Stomach (tissue), 9 donors: ENCODE measurements around the gene OTX1. TPM values are rescaled to one million over a fixed set of nuclear protein-coding genes. Genes with fewer than 3 reads are reported as not detected.
A peak's percentile ranks its signal among the peaks of the same experiment; 100 is the strongest.

ENCODE experiments used
- DNase-seq, 2 donors: peaks; one replicate each; pipeline versions ENCODE4 v3.0.0 to v3.0.0-alpha.2; 2013 to 2019
- H3K27ac ChIP-seq, 5 donors: fragments of 200-600 bp in 4 of 5; sonication (generic) in 4 of 5; one replicate each; pipeline ENCODE4 v1.5.1; 2013 to 2019; ENCODE audit warnings: mild to moderate bottlenecking in 1 of 5, moderate library complexity in 1 of 5
- H3K27me3 ChIP-seq, 3 donors: fragments of 200-600 bp; sonication (generic); one replicate each; pipeline ENCODE4 v1.5.1; 2017 to 2019; ENCODE audit warnings: mixed run types in 1 of 3
- H3K36me3 ChIP-seq, 4 donors: fragments of 200-600 bp; sonication (generic); 1 replicate in 3 of 4; 2 replicates in 1 of 4; pipeline ENCODE4 v1.5.1; 2016 to 2019
- H3K4me1 ChIP-seq, 4 donors: fragments of 200-600 bp; sonication (generic); one replicate each; pipeline ENCODE4 v1.5.1; 2016 to 2019
- H3K4me3 ChIP-seq, 4 donors: fragments of 200-600 bp; sonication (generic) in 3 of 4; one replicate each; pipeline ENCODE4 v1.5.1; 2016 to 2019; ENCODE audit warnings: mild to moderate bottlenecking in 1 of 4
- H3K9me3 ChIP-seq, 4 donors: fragments of 200-600 bp; sonication (generic); one replicate each; pipeline ENCODE4 v1.5.1; 2016 to 2019
- EP300 ChIP-seq: sonication (generic); formaldehyde crosslinking; IDR thresholded peaks from one replicate; pipeline ENCODE4 v1.6.1; 2017; ENCODE audit warnings: antibody characterized with exemption
- POLR2A ChIP-seq, 4 donors: fragments of 450-650 bp; IDR thresholded peaks; one replicate each; pipeline ENCODE4 v1.6.1; 2016; ENCODE audit warnings: antibody characterized with exemption in 4 of 4, control low read depth in 2 of 4, mild to moderate bottlenecking in 1 of 4, moderate library complexity in 1 of 4
- POLR2AphosphoS5 ChIP-seq, 3 donors: sonication (generic); formaldehyde crosslinking; IDR thresholded peaks; one replicate each; pipeline ENCODE4 v1.6.1; 2016; ENCODE audit warnings: antibody characterized with exemption in 3 of 3
- WGBS, 5 donors: extraction: QIAGEN DNeasy Blood & Tissue Kit in 3 of 5; methylation state at CpG; one replicate each; pipeline versions ENCODE4 v1.1.5 to v1.1.7; 2013 to 2018; 5-methylcytosine and 5-hydroxymethylcytosine counted together
- intact Hi-C: fragments of 100-400 bp; cut with DNase I; formaldehyde crosslinking; loops from one replicate; pipeline ENCODE4 v1.15.1; 2023; ENCODE audit warnings: low total_unique reads
- polyA plus RNA-seq, 3 donors: library from polyadenylated mRNA; stranded (reverse); fragments of 200-250 nt; gene quantifications; one replicate each; pipeline ENCODE4 v1.2.3, GENCODE V29; 2013
- total RNA-seq, 5 donors: library from RNA; depleted of rRNA; stranded (reverse); fragments of >200 nt; gene quantifications; one replicate each; pipeline versions ENCODE4 v1.1.0 to v1.2.3, GENCODE V29; 2014 to 2016
- TF ChIP-seq, protein P1 (sequence below), 7 experiments: fragments of 450-650 bp in 4 of 7; fragments of 200-600 bp in 3 of 7; sonication (generic) in 3 of 7; IDR thresholded peaks; one replicate each; pipeline ENCODE4 v1.5.1; 2016 to 2019; ENCODE audit warnings: antibody characterized with exemption in 7 of 7, control low read depth in 2 of 7, mild to moderate bottlenecking in 1 of 7
- donor health status: healthy with polysubstance abuse.
- donor health status: Bipolar disorder and iron deficiency.
- donor health status: healthy.

OTX1 gene
- total and polyA plus RNA-seq, 8 donors, result 0.10 to 0.25 TPM; not detected in 6

DNA sequence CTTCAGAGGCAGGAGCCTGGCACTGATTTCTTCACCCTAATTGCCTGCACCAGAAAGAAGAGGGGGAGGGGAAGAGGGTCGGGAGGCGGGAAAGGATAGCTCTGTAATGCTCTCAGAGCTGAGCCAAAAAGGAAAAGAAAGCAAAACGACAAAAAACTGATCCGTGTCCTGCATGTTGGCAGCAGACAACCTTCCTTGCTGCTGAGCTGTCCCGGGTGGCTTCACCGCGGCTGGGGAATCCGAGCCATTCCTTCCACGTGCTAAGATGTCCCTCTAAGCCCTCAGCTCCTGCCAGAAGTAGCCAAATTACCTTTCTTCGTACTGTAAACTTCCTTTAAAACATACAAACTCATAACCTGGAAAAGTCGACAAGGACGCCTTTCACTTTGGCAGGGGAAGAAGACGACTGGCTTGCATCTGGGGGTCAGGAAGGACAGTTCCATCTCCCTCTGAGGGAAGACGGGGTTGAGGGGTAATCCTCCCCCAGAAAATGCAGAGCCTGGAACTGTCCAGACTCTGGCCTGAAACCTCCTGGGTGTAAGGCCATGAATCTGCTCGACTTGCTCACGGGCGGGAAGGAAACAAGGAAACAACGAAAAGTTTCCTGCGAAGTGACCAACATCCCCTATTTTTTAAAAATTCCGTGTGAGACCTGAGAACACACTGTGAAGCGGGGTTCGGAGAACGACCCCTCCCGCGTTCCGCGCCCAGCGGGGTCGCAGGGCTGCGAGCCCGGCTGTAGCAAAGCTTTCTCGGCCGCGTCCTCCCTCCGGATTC is 7.7 kb downstream of the OTX1 start:
- Histone ChIP-seq H3K4me1 (peaks cover 42 to 68% (median 58%) of the 10 kb centered on the region in 4 donors), H3K36me3 (no peaks in the 10 kb centered on the region), H3K27me3 (peaks cover 57 to 100% (median 93%) of the 10 kb centered on the region in 3 donors), H3K4me3 (peak overlapping the region in 3 of 4 donors; percentile 10 to 38 (median 28)), H3K27ac (no peak overlapping the region), H3K9me3 (peaks cover 0 to 38% (median 13%) of the 10 kb centered on the region in 4 donors)
- DNase-seq, result peak in 1 of 2 donors; percentile 54
- 6 to 18% (median 12%) methylated on average over 31 to 35 of the region's 35 CpGs for WGBS, 5 donors
- TF ChIP-seq POLR2AphosphoS5 (IDR thresholded peaks at IDR 0.05) (peak in 1 of 3 donors; percentile 13), POLR2A (IDR thresholded peaks at IDR 0.05) (no peak)
- intact Hi-C loops, result no loop called here

DNA sequence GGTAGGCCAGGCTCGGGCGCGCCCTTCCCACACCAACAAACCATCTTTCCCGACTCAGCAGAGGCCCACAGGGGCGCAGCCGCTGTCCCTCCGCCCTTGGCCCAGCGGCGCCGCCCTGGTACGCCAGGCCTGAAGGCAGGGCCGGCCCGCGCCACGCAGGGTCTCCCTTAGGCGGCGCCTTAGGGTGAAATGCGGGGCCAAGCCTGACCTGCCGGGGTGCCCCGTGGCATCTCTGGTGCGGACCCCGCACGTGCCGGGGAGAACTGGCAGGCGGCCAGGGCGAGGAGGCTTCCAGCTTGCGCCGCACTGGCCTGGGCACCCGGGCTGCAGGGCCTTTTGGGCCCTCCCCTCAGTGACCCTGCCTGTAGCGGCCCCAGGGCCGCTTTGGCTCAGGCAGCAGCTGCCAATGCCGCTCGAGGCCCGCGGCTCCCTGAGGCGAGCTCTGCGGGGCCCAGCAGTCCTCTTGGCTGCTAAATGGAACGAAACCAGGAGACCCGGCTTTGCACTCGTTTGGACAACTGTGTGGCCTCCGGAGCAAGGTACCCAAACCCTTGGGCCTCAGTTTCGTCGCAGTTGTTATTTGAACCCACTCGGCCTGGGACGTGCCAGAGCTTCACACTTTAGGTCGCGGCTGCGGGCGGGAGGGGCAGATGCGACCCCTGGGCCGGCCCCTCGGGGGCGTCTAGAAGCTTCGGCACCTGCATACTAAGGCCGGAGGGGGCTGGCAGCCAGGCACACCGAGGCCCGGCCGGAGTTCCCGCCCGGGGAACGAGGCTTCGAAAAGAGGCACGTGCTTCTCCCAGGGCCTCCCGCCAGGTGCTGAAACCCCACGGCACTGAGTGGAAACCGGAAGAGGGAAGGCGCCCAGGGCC is 8.5 kb downstream of the OTX1 start:
- TF ChIP-seq POLR2A (IDR thresholded peaks at IDR 0.05), result no peak
- TF ChIP-seq, protein P1, sequence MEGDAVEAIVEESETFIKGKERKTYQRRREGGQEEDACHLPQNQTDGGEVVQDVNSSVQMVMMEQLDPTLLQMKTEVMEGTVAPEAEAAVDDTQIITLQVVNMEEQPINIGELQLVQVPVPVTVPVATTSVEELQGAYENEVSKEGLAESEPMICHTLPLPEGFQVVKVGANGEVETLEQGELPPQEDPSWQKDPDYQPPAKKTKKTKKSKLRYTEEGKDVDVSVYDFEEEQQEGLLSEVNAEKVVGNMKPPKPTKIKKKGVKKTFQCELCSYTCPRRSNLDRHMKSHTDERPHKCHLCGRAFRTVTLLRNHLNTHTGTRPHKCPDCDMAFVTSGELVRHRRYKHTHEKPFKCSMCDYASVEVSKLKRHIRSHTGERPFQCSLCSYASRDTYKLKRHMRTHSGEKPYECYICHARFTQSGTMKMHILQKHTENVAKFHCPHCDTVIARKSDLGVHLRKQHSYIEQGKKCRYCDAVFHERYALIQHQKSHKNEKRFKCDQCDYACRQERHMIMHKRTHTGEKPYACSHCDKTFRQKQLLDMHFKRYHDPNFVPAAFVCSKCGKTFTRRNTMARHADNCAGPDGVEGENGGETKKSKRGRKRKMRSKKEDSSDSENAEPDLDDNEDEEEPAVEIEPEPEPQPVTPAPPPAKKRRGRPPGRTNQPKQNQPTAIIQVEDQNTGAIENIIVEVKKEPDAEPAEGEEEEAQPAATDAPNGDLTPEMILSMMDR (IDR thresholded peaks at IDR 0.05), result no peak
- no peak for TF ChIP-seq POLR2AphosphoS5 (IDR thresholded peaks at IDR 0.05)
- no peak for TF ChIP-seq EP300
- Histone ChIP-seq H3K4me1 (peaks cover 38 to 60% (median 52%) of the 10 kb centered on the region in 4 donors), H3K27ac (no peak overlapping the region), H3K4me3 (peak overlapping the region in 3 of 4 donors; percentile 10 to 38 (median 28)), H3K9me3 (peaks cover 0 to 31% (median 13%) of the 10 kb centered on the region in 4 donors), H3K27me3 (peaks cover 57 to 100% (median 85%) of the 10 kb centered on the region in 3 donors), H3K36me3 (no peaks in the 10 kb centered on the region)
- DNase-seq, result peak in 1 of 2 donors; percentile 63
- intact Hi-C loops, result no loop called here
- WGBS, 5 donors, result 6 to 14% (median 9%) methylated on average over 21 to 67 of the region's 67 CpGs

DNA sequence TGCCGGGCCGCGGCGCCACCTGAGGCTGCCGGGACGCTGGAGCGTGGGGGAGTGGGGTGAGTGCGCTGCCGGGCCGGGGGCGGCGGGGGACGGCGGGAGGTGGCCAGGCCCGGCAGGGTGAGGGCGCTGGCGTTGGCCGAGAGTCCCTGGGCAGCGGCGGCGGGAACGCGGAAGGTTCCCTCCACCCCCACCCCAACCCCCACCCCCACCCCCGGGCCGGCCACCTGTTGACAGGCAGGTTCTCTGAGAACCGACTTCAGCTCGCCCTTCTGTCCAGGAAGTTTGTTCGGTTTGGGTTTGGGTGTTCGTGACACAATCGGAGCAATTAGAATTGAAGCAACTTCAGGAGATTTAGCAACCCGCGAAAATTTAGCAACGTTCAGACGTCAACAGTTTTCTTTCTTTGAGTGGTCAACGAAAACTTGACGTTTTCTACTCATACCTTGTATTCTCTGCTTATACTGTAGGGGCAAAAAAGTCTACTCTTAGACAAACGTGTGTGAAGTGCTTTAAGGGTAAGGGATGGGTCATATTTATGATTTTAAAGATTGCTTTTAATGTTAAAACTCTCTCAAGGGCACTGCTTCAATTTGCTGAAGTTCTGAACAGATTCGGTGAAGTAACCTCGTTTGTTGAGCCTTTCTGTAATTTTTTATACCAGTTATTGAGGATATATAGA is 9.3 kb downstream of the OTX1 start:
- intact Hi-C loops, result no loop called here
- WGBS, 5 donors, result 7 to 12% (median 10%) methylated on average over 20 to 39 of the region's 39 CpGs

DNA sequence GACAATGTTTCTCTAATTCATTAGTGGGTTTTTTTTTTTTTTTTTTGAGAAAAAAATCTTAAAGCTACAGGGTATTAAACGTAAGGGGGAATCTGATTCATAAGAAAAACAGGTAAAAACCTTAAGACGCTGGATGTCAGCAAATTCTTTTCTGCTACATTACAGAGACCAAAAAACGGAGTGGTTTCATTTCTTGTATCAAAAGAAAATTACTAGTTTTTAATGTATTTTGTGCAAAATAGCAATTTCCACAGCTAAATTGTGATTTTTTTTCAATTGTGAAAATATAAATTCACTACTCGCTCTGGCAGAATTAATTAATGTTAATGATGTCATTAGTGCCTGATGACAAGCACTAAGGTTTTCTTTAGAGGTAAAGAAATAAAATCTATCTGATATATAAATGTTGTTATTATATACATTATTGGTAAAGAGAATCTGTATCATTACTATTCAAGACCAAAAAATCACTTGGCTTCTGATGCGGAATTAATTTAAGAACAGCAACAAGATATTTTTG is 9.9 kb downstream of the OTX1 start:
- TF ChIP-seq POLR2A (IDR thresholded peaks at IDR 0.05) (no peak), POLR2AphosphoS5 (IDR thresholded peaks at IDR 0.05) (no peak)
- TF ChIP-seq, protein P1 (IDR thresholded peaks at IDR 0.05), result no peak
- DNase-seq, result no peak
- intact Hi-C loops, result no loop called here
- H3K4me3 ChIP-seq, result no peak overlapping the region
- peaks cover 32 to 46% (median 39%) of the 10 kb centered on the region in 4 donors for H3K4me1 ChIP-seq
- no peaks in the 10 kb centered on the region for H3K36me3 ChIP-seq
- H3K27ac ChIP-seq, result no peak overlapping the region
- peaks cover 0 to 25% (median 13%) of the 10 kb centered on the region in 4 donors for H3K9me3 ChIP-seq
- peaks cover 44 to 100% (median 76%) of the 10 kb centered on the region in 3 donors for H3K27me3 ChIP-seq
- WGBS, 5 donors, result 31 to 39% (median 35%) methylated on average over 5 of the region's 5 CpGs

More for the DNA sequence above, 9.3 kb downstream of the OTX1 start:
- Histone ChIP-seq H3K9me3 (peaks cover 0 to 26% (median 13%) of the 10 kb centered on the region in 4 donors), H3K4me3 (peak overlapping the region in 2 of 4 donors; percentile 28 to 38), H3K36me3 (no peaks in the 10 kb centered on the region), H3K4me1 (peaks cover 37 to 52% (median 45%) of the 10 kb centered on the region in 4 donors), H3K27ac (no peak overlapping the region), H3K27me3 (peaks cover 50 to 100% (median 81%) of the 10 kb centered on the region in 3 donors)
- peak in 1 of 2 donors; percentile 42 for DNase-seq
- TF ChIP-seq POLR2A (IDR thresholded peaks at IDR 0.05), result no peak
- peak in 1 of 3 donors; percentile 29 for TF ChIP-seq POLR2AphosphoS5 (IDR thresholded peaks at IDR 0.05)
